Measurements from ENCODE around the gene CAND2. TPM values are rescaled to one million over a fixed set of nuclear protein-coding genes. Genes with fewer than 3 reads are reported as not detected.

The CAND2 gene
- total and polyA plus RNA-seq, 10 of the 15 experiments (the other 5 are each of a cell fraction or from before 2014, with no cell fraction given): 0.03 to 1.9 (median 0.52) TPM

DNA sequence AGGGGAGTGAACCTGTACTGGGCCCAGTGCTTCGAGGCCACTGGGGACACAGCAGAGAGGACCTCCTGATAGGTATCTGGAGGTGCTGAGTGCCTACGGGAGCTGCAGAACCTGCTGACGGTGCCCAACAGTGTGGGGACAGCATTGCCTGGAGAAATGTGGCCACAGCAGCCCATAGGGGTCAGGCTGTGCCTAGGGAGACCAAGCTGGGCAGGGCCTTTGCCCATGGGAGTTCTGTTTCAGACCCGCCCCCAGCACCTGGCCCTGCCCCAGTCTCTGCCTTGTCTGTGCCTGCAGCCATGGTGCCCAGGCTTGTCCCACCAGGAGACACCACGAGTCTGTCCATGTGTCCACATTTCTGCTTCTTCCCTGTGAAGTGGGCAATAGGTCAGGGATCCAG lies 60.1 kb downstream of the CAND2 start (continued):
- TF ChIP-seq SIN3A (IDR thresholded peaks at IDR 0.05; ENCODE audit: low read depth, low read length) (no peak), EGR1 (IDR thresholded peaks at IDR 0.05; ENCODE audit: borderline replicate concordance in 1 of 2, low read depth in 2 of 2, low read length in 2 of 2) (no peak)

DNA sequence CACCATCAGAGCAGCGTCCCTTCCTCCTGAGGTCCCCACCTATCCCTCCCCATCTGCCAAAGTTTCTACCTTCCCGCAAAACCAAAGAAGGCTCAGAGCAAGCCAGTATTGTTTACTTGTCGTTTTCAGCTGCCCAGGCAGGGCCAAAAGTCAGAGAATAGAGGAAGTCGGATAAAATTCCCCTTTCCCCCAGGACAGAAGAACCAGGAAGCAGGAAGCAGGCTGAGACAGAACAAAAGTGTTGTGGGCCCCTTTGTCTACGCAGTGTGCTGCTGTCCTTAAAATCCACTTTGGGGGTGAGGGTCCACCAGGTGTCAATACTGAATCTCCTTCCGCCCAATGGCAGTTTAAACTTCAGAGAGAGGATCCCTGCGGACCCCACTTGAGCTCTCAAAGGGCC lies 63.4 kb downstream of the CAND2 start:
- FAIRE-seq: no peak
- ChIA-PET RAD21 (ENCODE audit: unreplicated experiment) (no interaction called here), SMC1A (ENCODE audit: uncharacterized antibody, unreplicated experiment) (interaction anchor here (0.8 kb wide), 1 partner anchor 18 kb away, joined by 3 read pairs; no protein-coding TSS in a partner anchor), POLR2A (no interaction called here), CTCF (interaction anchor here (1.0 to 1.9 kb wide), 2 partner anchors 8 to 14 kb away, joined by 4 to 7 read pairs; no protein-coding TSS in a partner anchor)
- H3K4me2 ChIP-seq (ENCODE audit: control insufficient read depth, insufficient read depth): no peak overlapping the region
- WGBS (ENCODE audit: insufficient coverage, insufficient replicate concordance, low lambda C conversion rate, missing lambda C conversion rate): 63% methylated on average over 7 of the region's 7 CpGs
- no peaks in the 10 kb centered on the region for H3K79me2 ChIP-seq (ENCODE audit: control insufficient read depth, insufficient read depth, low read length)
- DNase-seq (ENCODE audit: low read depth, low spot score): no peak
- no peak overlapping the region for H2AFZ ChIP-seq (ENCODE audit: control insufficient read depth, low read depth, low read length)
- H3K4me1 ChIP-seq (ENCODE audit: control insufficient read depth, insufficient read depth, low read length): no peaks in the 10 kb centered on the region
- no peak overlapping the region for H3K27ac ChIP-seq (ENCODE audit: control insufficient read depth, insufficient read depth)
- H4K20me1 ChIP-seq (ENCODE audit: control insufficient read depth, insufficient read depth): no peaks in the 10 kb centered on the region
- H3K36me3 ChIP-seq (ENCODE audit: control insufficient read depth in 2 of 2, insufficient read depth in 2 of 2, low read length in 1 of 2): no peaks in the 10 kb centered on the region
- TF ChIP-seq SPI1 (IDR thresholded peaks at IDR 0.05; ENCODE audit: borderline replicate concordance, insufficient read depth, low read depth, low read length): 0 out of 2 replicates have a peak, but pooled peaks have one; percentile 1
- TF ChIP-seq HDAC6 (IDR thresholded peaks at IDR 0.05; ENCODE audit: unreplicated experiment): no peak
- in situ Hi-C loops (cut with MboI) (no loop called here), intact Hi-C loops (cut with micrococcal nuclease; ENCODE audit: unreplicated experiment) (loop anchor here (10.0 kb wide), 1 partner anchor 125 kb away; no protein-coding TSS in a partner anchor)
- no peaks in the 10 kb centered on the region; a peak in 1 of 4 replicates for H3K27me3 ChIP-seq (replicated peaks in 1 of 2; ENCODE audit: control insufficient read depth in 2 of 2, insufficient read depth in 2 of 2, low read length in 1 of 2)
- no peak overlapping the region for H3K4me3 ChIP-seq
- ATAC-seq: no peak
- BruUV-seq (replicated peaks): no TSS peak
- no peak overlapping the region for H3K9ac ChIP-seq (ENCODE audit: control insufficient read depth, insufficient read depth, low read length)
- no peaks in the 10 kb centered on the region; the same call in 2 of the 3 replicates for H3K9me3 ChIP-seq (replicated peaks; ENCODE audit: control insufficient read depth, insufficient read depth, low read length)

DNA sequence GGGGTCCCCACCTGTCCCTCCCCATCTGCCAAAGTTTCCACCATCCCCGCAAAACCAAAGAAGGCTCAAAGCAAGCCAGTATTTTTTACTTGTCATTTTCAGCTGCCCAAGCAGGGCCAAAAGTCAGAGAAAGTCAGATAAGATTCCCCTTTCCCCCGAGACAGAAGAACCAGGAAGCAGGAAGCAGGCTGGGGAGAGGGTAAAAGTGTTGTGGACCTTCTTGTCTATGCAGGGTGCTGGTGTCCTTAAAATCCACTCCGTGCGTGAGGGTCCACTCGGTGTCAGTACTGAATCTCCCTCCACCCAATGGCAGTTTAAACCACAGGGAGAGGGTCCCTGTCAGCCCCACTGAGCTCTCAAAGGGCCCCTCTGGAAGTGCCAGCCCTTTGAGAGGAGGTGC lies 65.1 kb downstream of the CAND2 start:
- ChIA-PET CTCF (interaction anchor here (1.6 to 2.1 kb wide), 2 partner anchors 9 to 30 kb away, joined by 3 to 6 read pairs; no protein-coding TSS in a partner anchor), RAD21 (ENCODE audit: unreplicated experiment) (no interaction called here)
- intact Hi-C loops (cut with micrococcal nuclease; ENCODE audit: unreplicated experiment): loop anchor here (10.0 kb wide), 1 partner anchor 123 kb away; no protein-coding TSS in a partner anchor
- TF ChIP-seq, protein P1, sequence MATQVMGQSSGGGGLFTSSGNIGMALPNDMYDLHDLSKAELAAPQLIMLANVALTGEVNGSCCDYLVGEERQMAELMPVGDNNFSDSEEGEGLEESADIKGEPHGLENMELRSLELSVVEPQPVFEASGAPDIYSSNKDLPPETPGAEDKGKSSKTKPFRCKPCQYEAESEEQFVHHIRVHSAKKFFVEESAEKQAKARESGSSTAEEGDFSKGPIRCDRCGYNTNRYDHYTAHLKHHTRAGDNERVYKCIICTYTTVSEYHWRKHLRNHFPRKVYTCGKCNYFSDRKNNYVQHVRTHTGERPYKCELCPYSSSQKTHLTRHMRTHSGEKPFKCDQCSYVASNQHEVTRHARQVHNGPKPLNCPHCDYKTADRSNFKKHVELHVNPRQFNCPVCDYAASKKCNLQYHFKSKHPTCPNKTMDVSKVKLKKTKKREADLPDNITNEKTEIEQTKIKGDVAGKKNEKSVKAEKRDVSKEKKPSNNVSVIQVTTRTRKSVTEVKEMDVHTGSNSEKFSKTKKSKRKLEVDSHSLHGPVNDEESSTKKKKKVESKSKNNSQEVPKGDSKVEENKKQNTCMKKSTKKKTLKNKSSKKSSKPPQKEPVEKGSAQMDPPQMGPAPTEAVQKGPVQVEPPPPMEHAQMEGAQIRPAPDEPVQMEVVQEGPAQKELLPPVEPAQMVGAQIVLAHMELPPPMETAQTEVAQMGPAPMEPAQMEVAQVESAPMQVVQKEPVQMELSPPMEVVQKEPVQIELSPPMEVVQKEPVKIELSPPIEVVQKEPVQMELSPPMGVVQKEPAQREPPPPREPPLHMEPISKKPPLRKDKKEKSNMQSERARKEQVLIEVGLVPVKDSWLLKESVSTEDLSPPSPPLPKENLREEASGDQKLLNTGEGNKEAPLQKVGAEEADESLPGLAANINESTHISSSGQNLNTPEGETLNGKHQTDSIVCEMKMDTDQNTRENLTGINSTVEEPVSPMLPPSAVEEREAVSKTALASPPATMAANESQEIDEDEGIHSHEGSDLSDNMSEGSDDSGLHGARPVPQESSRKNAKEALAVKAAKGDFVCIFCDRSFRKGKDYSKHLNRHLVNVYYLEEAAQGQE (IDR thresholded peaks at IDR 0.05; ENCODE audit: low read depth, low read length): no peak
- TF ChIP-seq ATF7 (IDR thresholded peaks at IDR 0.05; ENCODE audit: low read depth) (no peak), EGR1 (IDR thresholded peaks at IDR 0.05; ENCODE audit: borderline replicate concordance in 1 of 2, low read depth in 2 of 2, low read length in 2 of 2) (no peak), ZBED1 (IDR thresholded peaks at IDR 0.05; ENCODE audit: borderline replicate concordance) (no peak), TCF12 (IDR thresholded peaks at IDR 0.05; ENCODE audit: low read depth, low read length) (no peak), RBBP5 (conservative IDR thresholded peaks at IDR 0.05) (no peak), ZNF622 (IDR thresholded peaks at IDR 0.05) (no peak), KDM1A (IDR thresholded peaks at IDR 0.05; ENCODE audit: borderline replicate concordance) (no peak)

More for the DNA sequence above, 65.1 kb downstream of the CAND2 start:
- ChIA-PET SMC1A (ENCODE audit: uncharacterized antibody, unreplicated experiment) (no interaction called here), POLR2A (no interaction called here)
- no peak overlapping the region for H3K4me2 ChIP-seq (ENCODE audit: control insufficient read depth, insufficient read depth)
- no peak overlapping the region for H3K4me3 ChIP-seq
- H4K20me1 ChIP-seq (ENCODE audit: control insufficient read depth, insufficient read depth): no peaks in the 10 kb centered on the region
- H3K79me2 ChIP-seq (ENCODE audit: control insufficient read depth, insufficient read depth, low read length): no peaks in the 10 kb centered on the region
- ATAC-seq: no peak
- no peaks in the 10 kb centered on the region; a peak in 1 of 4 replicates for H3K27me3 ChIP-seq (replicated peaks in 1 of 2; ENCODE audit: control insufficient read depth in 2 of 2, insufficient read depth in 2 of 2, low read length in 1 of 2)
- H3K9ac ChIP-seq (ENCODE audit: control insufficient read depth, insufficient read depth, low read length): no peak overlapping the region
- H3K4me1 ChIP-seq (ENCODE audit: control insufficient read depth, insufficient read depth, low read length): no peaks in the 10 kb centered on the region
- no TSS peak for BruUV-seq (replicated peaks)
- no peaks in the 10 kb centered on the region; the same call in 2 of the 3 replicates for H3K9me3 ChIP-seq (replicated peaks; ENCODE audit: control insufficient read depth, insufficient read depth, low read length)
- no peaks in the 10 kb centered on the region for H3K36me3 ChIP-seq (ENCODE audit: control insufficient read depth in 2 of 2, insufficient read depth in 2 of 2, low read length in 1 of 2)
- FAIRE-seq: no peak
- in situ Hi-C loops (cut with MboI): no loop called here
- H3K27ac ChIP-seq (ENCODE audit: control insufficient read depth, insufficient read depth): no peak overlapping the region
- no peak overlapping the region for H2AFZ ChIP-seq (ENCODE audit: control insufficient read depth, low read depth, low read length)
- no peak for DNase-seq (ENCODE audit: low read depth, low spot score)
- 54% methylated on average over 5 of the region's 5 CpGs for WGBS (ENCODE audit: insufficient coverage, insufficient replicate concordance, low lambda C conversion rate, missing lambda C conversion rate)

All from GM12878 (cell line).